K562 (cell line): Measurements from ENCODE around the gene TRMT112. TPM values are rescaled to one million over a fixed set of nuclear protein-coding genes. Genes with fewer than 3 reads are reported as not detected.

Experiments used
- ARID4B ChIP-seq: sonication (generic); formaldehyde crosslinking; IDR thresholded peaks from 2 replicates; pipeline ENCODE4 v1.8.0; 2022; ENCODE audit warnings: mild to moderate bottlenecking, missing genetic modification reagents
- ARNT ChIP-seq, 2 experiments: fragments of 450-650 bp; IDR thresholded peaks; 2 replicates each; pipeline ENCODE4 v1.6.1; 2016; ENCODE audit warnings: mild to moderate bottlenecking in 1 of 2
- CBX1 ChIP-seq: sonication (generic); IDR thresholded peaks from 2 replicates; pipeline ENCODE4 v1.6.1; 2016; ENCODE audit warnings: antibody characterized with exemption, low read depth, mild to moderate bottlenecking
- CHD1 ChIP-seq: fragments of 200-600 bp; sonication (generic); IDR thresholded peaks from one replicate; pipeline ENCODE4 v1.6.1; 2012; ENCODE audit warnings: mild to moderate bottlenecking, moderate library complexity, low read length, inconsistent platforms
- COPS2 ChIP-seq: fragments of 450-650 bp; conservative IDR thresholded peaks from 2 replicates; pipeline ENCODE4 v1.6.1; 2016; ENCODE audit warnings: mild to moderate bottlenecking, moderate library complexity
- CTCFL ChIP-seq: IDR thresholded peaks from 2 replicates; pipeline ENCODE4 v1.6.1; 2011; ENCODE audit warnings: borderline replicate concordance, low read depth, mild to moderate bottlenecking, moderate library complexity, low read length; ENCODE audit not compliant: insufficient read depth, poor library complexity, severe bottlenecking
- DPF2 ChIP-seq: fragments of 450-650 bp; IDR thresholded peaks from 2 replicates; pipeline ENCODE4 v1.6.1; 2016
- EZH2 ChIP-seq: IDR thresholded peaks from 2 replicates; pipeline ENCODE4 v1.6.1; 2012; ENCODE audit warnings: low read depth, mild to moderate bottlenecking, inconsistent platforms, low read length, borderline replicate concordance
- FUS ChIP-seq: fragments of 200-400 bp; formaldehyde crosslinking; optimal IDR thresholded peaks from 2 replicates; pipeline ENCODE3; 2017; ENCODE audit warnings: low read depth, low read length
- HDAC1 ChIP-seq, 2 experiments: fragments of 450-650 bp; IDR thresholded peaks; 2 replicates each; pipeline ENCODE4 v1.6.1; 2016 to 2017; ENCODE audit warnings: inconsistent platforms in 1 of 2, mild to moderate bottlenecking in 1 of 2, moderate library complexity in 1 of 2
- HNRNPLL ChIP-seq: fragments of 200-400 bp; formaldehyde crosslinking; IDR thresholded peaks from 2 replicates; pipeline ENCODE4 v1.6.1; 2017; ENCODE audit warnings: low read length, low read depth, mild to moderate bottlenecking; ENCODE audit not compliant: poor library complexity, severe bottlenecking
- ILF3 ChIP-seq: fragments of 450-650 bp; IDR thresholded peaks from 2 replicates; pipeline ENCODE4 v1.6.1; 2018; ENCODE audit warnings: antibody characterized with exemption, mild to moderate bottlenecking, moderate library complexity, borderline replicate concordance
- MBD2 ChIP-seq: sonication (generic); IDR thresholded peaks from 2 replicates; pipeline ENCODE4 v1.6.1; 2016; ENCODE audit warnings: low read depth, borderline replicate concordance
- MYC ChIP-seq, 2 experiments: fragments of 250-450 bp in 1 of 2; sonication (Bioruptor Pico) in 1 of 2; IDR thresholded peaks; 2 replicates each; pipeline versions ENCODE4 v1.5.1 to v1.6.1; 2012 to 2021; ENCODE audit warnings: low read depth in 2 of 2, borderline replicate concordance in 1 of 2, improper control_type of control experiment in 1 of 2, low read length in 1 of 2, mild to moderate bottlenecking in 1 of 2, moderate library complexity in 1 of 2
- NR4A1 ChIP-seq, 2 experiments: fragments of 250-450 bp in 1 of 2; fragments of 450-650 bp in 1 of 2; sonication (Bioruptor Pico) in 1 of 2; IDR thresholded peaks; 2 replicates each; pipeline versions ENCODE4 v1.4.0 to v1.6.1; 2016 to 2020; ENCODE audit warnings: mild to moderate bottlenecking in 2 of 2, missing compliant biosample characterization in 1 of 2, missing genetic modification characterization in 1 of 2, moderate library complexity in 1 of 2
- PCBP1 ChIP-seq: fragments of 200-400 bp; formaldehyde crosslinking; IDR thresholded peaks from 2 replicates; pipeline ENCODE4 v1.6.1; 2018; ENCODE audit warnings: mild to moderate bottlenecking, low read depth, low read length; ENCODE audit not compliant: poor library complexity, severe bottlenecking
- SIN3B ChIP-seq: fragments of 450-650 bp; IDR thresholded peaks from 2 replicates; pipeline ENCODE4 v1.6.1; 2017; ENCODE audit warnings: low read depth, mild to moderate bottlenecking, moderate library complexity
- SMARCA4 ChIP-seq: fragments of 450-650 bp; IDR thresholded peaks from 2 replicates; pipeline ENCODE4 v1.6.1; 2016
- SRSF1 ChIP-seq: fragments of 200-400 bp; formaldehyde crosslinking; IDR thresholded peaks from 2 replicates; pipeline ENCODE4 v1.6.1; 2017; ENCODE audit warnings: mild to moderate bottlenecking, low read depth, low read length, moderate library complexity
- TBL1XR1 ChIP-seq, 2 experiments: IDR thresholded peaks; 2 replicates each; pipeline ENCODE4 v1.6.1; 2012; ENCODE audit warnings: improper control_type of control experiment in 2 of 2, low read length in 2 of 2, mild to moderate bottlenecking in 1 of 2
- ZNF143 ChIP-seq: sonication (generic); formaldehyde crosslinking; IDR thresholded peaks from 2 replicates; pipeline ENCODE4 v1.9.0; 2022; ENCODE audit warnings: mild to moderate bottlenecking, missing genetic modification reagents
- polyA plus RNA-seq, 8 experiments: library from polyadenylated mRNA; depleted of rRNA in 4 of 8; stranded (reverse) in 5 of 8; unstranded in 3 of 8; fragments of >200 nt; fragmentation: Nextera tagmentation in 2 of 8; fragmentation: Illumina TruSeq in 1 of 8; extraction: Ambion mirVana in 2 of 8; extraction: Trizol in 1 of 8; gene quantifications; 2 replicates each; pipeline versions ENCODE4 v1.2.1 to v1.2.3, GENCODE V29; 2011 to 2014; ENCODE audit warnings: inconsistent platforms in 1 of 8, missing spikeins in 1 of 8
- total RNA-seq, 7 experiments: library from RNA; depleted of rRNA in 6 of 7; stranded (reverse); fragments of >200 nt in 6 of 7; fragmentation: Illumina TruSeq in 2 of 7; extraction: Trizol in 2 of 7; gene quantifications; 2 replicates each; pipeline versions ENCODE4 v1.2.1 to v1.2.3, GENCODE V29; 2011 to 2021; ENCODE audit warnings: low replicate concordance in 1 of 7

Gene TRMT112
- total and polyA plus RNA-seq, 9 of the 15 experiments (the other 6 are each of a cell fraction or from before 2014, with no cell fraction given) = 162 to 444 (median 300) TPM

GRCh38 chr11:64305691-64306562, 11.4 kb downstream of the TRMT112 start (continued):
- no peak for TF ChIP-seq NR4A1 (CRISPR knock-in tag; IDR thresholded peaks at IDR 0.05)
- no peak for TF ChIP-seq NR4A1 (tag; IDR thresholded peaks at IDR 0.05)
- TF ChIP-seq HDAC1 (IDR thresholded peaks at IDR 0.05) = peak in 1 of 2 experiments; percentile 76; a peak in 2 of 4 replicates
- TF ChIP-seq CHD1 = peak; percentile 84
- TF ChIP-seq ZNF143 (CRISPR knock-in tag) = peak; percentile 45; the same call in 1 of the 2 replicates
- TF ChIP-seq CTCFL = peak; percentile 41
- TF ChIP-seq CBX1 = no peak
- no peak for TF ChIP-seq ILF3
- 0 out of 2 replicates have a peak, but pooled peaks have one; percentile 33 for TF ChIP-seq SMARCA4
- TF ChIP-seq MYC (IDR thresholded peaks at IDR 0.05; ENCODE audit: low read depth, low read length) = peak; percentile 89
- TF ChIP-seq MYC (CRISPR knock-in tag; IDR thresholded peaks at IDR 0.05; ENCODE audit: borderline replicate concordance, low read depth) = peak; percentile 42; the same call in 1 of the 2 replicates
- TF ChIP-seq PCBP1 = peak; percentile 43
- TF ChIP-seq ARNT (IDR thresholded peaks at IDR 0.05) = no peak
- TF ChIP-seq TBL1XR1 (IDR thresholded peaks at IDR 0.05; ENCODE audit: low read length in 2 of 2) = peak in 1 of 2 experiments; percentile 35; a peak in 1 of 4 replicates
- peak; percentile 44; the same call in 1 of the 2 replicates for TF ChIP-seq DPF2
- no peak for TF ChIP-seq COPS2
- no peak for TF ChIP-seq EZH2
- peak; percentile 17; the same call in 1 of the 2 replicates for TF ChIP-seq SIN3B
- TF ChIP-seq FUS = no peak
- no peak for TF ChIP-seq HNRNPLL
- no peak for TF ChIP-seq SRSF1
- TF ChIP-seq ARID4B (CRISPR knock-in tag) = peak; percentile 73
- TF ChIP-seq MBD2 = peak; percentile 39
